B cell (primary cell): Measurements from ENCODE around the gene PRDM5. TPM values are rescaled to one million over a fixed set of nuclear protein-coding genes. Genes with fewer than 3 reads are reported as not detected.

Experiments
- ATAC-seq: fragments of 200-7000 bp; cut with Tn5 transposase; one replicate; pipeline ENCODE4 v1.10.0; 2021; ENCODE audit warnings: low read depth, mild to moderate bottlenecking, moderate number of reproducible peaks, moderate library complexity
- CTCF ChIA-PET: fragments of 350-600 bp; sonication (Branson Sonifier 250); formaldehyde crosslinking; loops from one replicate; lab custom pipeline; 2021; ENCODE audit warnings: antibody characterized with exemption, inconsistent platforms; lab: Charles Lee
- POLR2A ChIA-PET: fragments of 350-600 bp; sonication (Branson Sonifier 250); formaldehyde crosslinking; loops from one replicate; lab custom pipeline; 2021; ENCODE audit warnings: antibody characterized with exemption; lab: Charles Lee
- DNase-seq: peaks from one replicate; pipeline ENCODE4 v3.0.0; 2013
- H2AFZ ChIP-seq: 2 replicates; pipeline ENCODE4 v1.6.1; 2012; ENCODE audit warnings: mild to moderate bottlenecking, low read depth, low read length; ENCODE audit not compliant: insufficient read depth, poor library complexity, severe bottlenecking
- H3K27ac ChIP-seq, 2 donors: 1 replicate in 1 of 2; 2 replicates in 1 of 2; pipeline ENCODE4 v1.5.1; 2012 to 2013; ENCODE audit warnings: low read length in 2 of 2, mild to moderate bottlenecking in 2 of 2, moderate library complexity in 1 of 2
- H3K27me3 ChIP-seq, 4 experiments: fragments of 200-600 bp in 1 of 4; sonication (generic) in 1 of 4; replicated peaks in 1 of 4; 1 replicate in 2 of 4; 2 replicates in 2 of 4; pipeline versions ENCODE4 v1.6.1 to v1.7.0; 2013 to 2016; ENCODE audit warnings: low read length in 3 of 4, mild to moderate bottlenecking in 2 of 4, mixed read lengths in 1 of 4, moderate library complexity in 1 of 4; ENCODE audit not compliant: insufficient read depth in 4 of 4, control insufficient read depth in 3 of 4; ENCODE audit errors: control extremely low read depth in 1 of 4
- H3K36me3 ChIP-seq, 2 experiments: replicated peaks in 1 of 2; 1 replicate in 1 of 2; 2 replicates in 1 of 2; pipeline versions ENCODE4 v1.6.1 to v1.7.1; 2013; ENCODE audit warnings: low read length in 1 of 2; ENCODE audit not compliant: insufficient read depth in 2 of 2, control insufficient read depth in 1 of 2; ENCODE audit errors: control extremely low read depth in 1 of 2, extremely low read depth in 1 of 2
- H3K4me1 ChIP-seq, 2 donors: fragments of 200-600 bp in 1 of 2; sonication (generic) in 1 of 2; 1 replicate in 1 of 2; 2 replicates in 1 of 2; pipeline versions ENCODE4 v1.5.1 to v1.6.1; 2013 to 2017; ENCODE audit warnings: low read length in 2 of 2; ENCODE audit not compliant: control insufficient read depth in 2 of 2, insufficient read depth in 2 of 2
- H3K4me2 ChIP-seq: replicated peaks from 2 replicates; pipeline ENCODE3; 2012; ENCODE audit warnings: mild to moderate bottlenecking, low read depth, low read length; ENCODE audit not compliant: poor library complexity, severe bottlenecking
- H3K4me3 ChIP-seq, 5 experiments: fragments of 200-600 bp in 1 of 5; sonication (generic) in 1 of 5; 1 replicate in 3 of 5; 2 replicates in 2 of 5; pipeline versions ENCODE4 v1.5.1 to v1.7.0; 2011 to 2016; ENCODE audit warnings: low read length in 4 of 5, mild to moderate bottlenecking in 4 of 5, low read depth in 2 of 5, control low read depth in 1 of 5, moderate library complexity in 1 of 5; ENCODE audit not compliant: insufficient read depth in 1 of 5; ENCODE audit errors: control extremely low read depth in 1 of 5, extremely low read depth in 1 of 5
- H3K79me2 ChIP-seq: fragments of 200-600 bp; sonication (generic); one replicate; pipeline ENCODE4 v1.6.0; 2016; ENCODE audit warnings: low read length; ENCODE audit not compliant: control insufficient read depth, insufficient read depth
- H3K9ac ChIP-seq: fragments of 200-600 bp; sonication (generic); 2 replicates; pipeline ENCODE4 v1.6.1; 2017; ENCODE audit warnings: mild to moderate bottlenecking, low read length, moderate library complexity
- H3K9me3 ChIP-seq, 3 donors: one replicate each; pipeline versions ENCODE4 v1.6.1 to v1.7.1; 2013; ENCODE audit warnings: low read length in 2 of 3; ENCODE audit not compliant: control insufficient read depth in 2 of 3, insufficient read depth in 1 of 3; ENCODE audit errors: control extremely low read depth in 1 of 3
- H4K20me1 ChIP-seq: 2 replicates; pipeline ENCODE4 v1.6.0; 2012; ENCODE audit warnings: mild to moderate bottlenecking, low read length; ENCODE audit not compliant: insufficient read depth, control insufficient read depth, poor library complexity, severe bottlenecking
- H3K27ac Mint-ChIP-seq: one replicate; pipeline ENCODE4 v1.8.0; 2021; ENCODE audit warnings: mixed read lengths
- H3K27me3 Mint-ChIP-seq: one replicate; pipeline ENCODE4 v1.8.0; 2021; ENCODE audit warnings: mixed read lengths
- H3K4me1 Mint-ChIP-seq: one replicate; pipeline ENCODE4 v1.8.0; 2021; ENCODE audit warnings: mixed read lengths
- H3K4me3 Mint-ChIP-seq: one replicate; pipeline ENCODE4 v1.8.0; 2021; ENCODE audit warnings: mixed read lengths
- H3K9me3 Mint-ChIP-seq: one replicate; pipeline ENCODE4 v1.8.0; 2022; ENCODE audit warnings: mixed read lengths; ENCODE audit not compliant: insufficient read depth
- CTCF ChIP-seq: fragments of 200-600 bp; IDR thresholded peaks from one replicate; pipeline ENCODE4 v1.8.0; 2022; ENCODE audit warnings: antibody characterized with exemption, mild to moderate bottlenecking
- EZH2 ChIP-seq: IDR thresholded peaks from 2 replicates; pipeline ENCODE4 v1.6.1; 2012; ENCODE audit warnings: borderline replicate concordance, low read depth, mild to moderate bottlenecking, moderate library complexity, low read length; ENCODE audit not compliant: insufficient read depth, poor library complexity, severe bottlenecking
- WGBS: methylation state at CpG from one replicate; pipeline ENCODE4 v1.1.5; 2013; ENCODE audit warnings: missing lambda C conversion rate; ENCODE audit not compliant: insufficient coverage; 5-methylcytosine and 5-hydroxymethylcytosine counted together
- intact Hi-C: fragments of 100-400 bp; cut with micrococcal nuclease; formaldehyde crosslinking; loops from one replicate; pipeline ENCODE4 v1.10.0; 2022
- polyA plus RNA-seq: library from polyadenylated mRNA; depleted of rRNA; stranded (reverse); fragments of >200 nt; gene quantifications from 2 replicates; pipeline ENCODE4 v1.2.3, GENCODE V29; 2012
- total RNA-seq, 2 donors: library from RNA; stranded (reverse); fragments of 120-200 nt in 1 of 2; gene quantifications; 1 replicate in 1 of 2; 2 replicates in 1 of 2; pipeline versions ENCODE4 v1.2.3 to v1.2.4, GENCODE V29; 2013 to 2022

The PRDM5 gene
- total and polyA plus RNA-seq, 2 donors (not counting 1 experiment from before 2014, with no cell fraction given), result not detected

DNA sequence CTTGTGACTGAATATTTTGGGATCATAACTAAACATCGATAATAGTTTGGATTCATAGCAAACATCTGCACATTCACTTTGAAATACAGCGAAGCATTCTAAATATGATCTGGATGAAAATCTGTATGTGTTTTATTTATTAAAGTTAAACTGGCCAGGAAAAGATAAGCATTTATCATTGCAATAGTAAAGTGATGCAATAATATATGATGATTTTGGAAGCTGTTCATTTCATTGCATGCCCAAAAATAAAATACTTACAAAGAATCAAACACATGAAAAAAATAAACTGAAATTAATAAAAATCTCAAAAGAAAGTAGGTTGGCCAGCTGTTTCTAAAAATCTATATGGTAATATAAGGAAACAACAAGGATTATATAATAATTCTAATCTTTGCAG, 1.9 kb downstream of the PRDM5 start:
- Histone ChIP-seq H3K4me1 (no peaks in the 10 kb centered on the region), H3K4me3 (no peak overlapping the region), H3K36me3 (no peaks in the 10 kb centered on the region), H3K27ac (no peak overlapping the region), H3K79me2 (no peaks in the 10 kb centered on the region), H3K9ac (no peak overlapping the region), H3K9me3 (peaks cover 0 to 2% (median 0%) of the 10 kb centered on the region in 3 donors), H3K27me3 (peaks cover 0 to 17% (median 7%) of the 10 kb centered on the region in 4 experiments), H4K20me1 (no peaks in the 10 kb centered on the region), H3K4me2 (no peak overlapping the region), H2AFZ (no peak overlapping the region)
- Mint-ChIP-seq H3K4me1 (peaks cover 5% of the 10 kb centered on the region), H3K9me3 (no peaks in the 10 kb centered on the region), H3K27ac (no peak overlapping the region), H3K4me3 (no peak overlapping the region), H3K27me3 (peaks cover 26% of the 10 kb centered on the region)
- POLR2A ChIA-PET, result no interaction called here
- no peak for TF ChIP-seq CTCF
- TF ChIP-seq EZH2, result no peak
- ATAC-seq (no peak), DNase-seq (no peak)
- intact Hi-C loops, result no loop called here
- CTCF ChIA-PET, result no interaction called here
- WGBS, result no CpG with 5 or more reads among the region's 2 CpGs

- Mint-ChIP-seq H3K27ac (no peak overlapping the region), H3K27me3 (peaks cover 24% of the 10 kb centered on the region), H3K4me1 (peaks cover 5% of the 10 kb centered on the region), H3K9me3 (no peaks in the 10 kb centered on the region), H3K4me3 (no peak overlapping the region)
- ChIA-PET POLR2A (no interaction called here), CTCF (no interaction called here)
- no peaks in the 10 kb centered on the region for H3K79me2 ChIP-seq
- H3K4me1 ChIP-seq, result no peaks in the 10 kb centered on the region
- no peak overlapping the region for H3K4me3 ChIP-seq
- TF ChIP-seq CTCF (no peak), EZH2 (no peak)
- intact Hi-C loops, result no loop called here
- no peak overlapping the region for H3K27ac ChIP-seq
- DNase-seq (no peak), ATAC-seq (no peak)
- no CpG with 5 or more reads among the region's 1 CpG for WGBS
- peaks cover 0 to 15% (median 5%) of the 10 kb centered on the region in 4 experiments for H3K27me3 ChIP-seq
- no peak overlapping the region for H3K4me2 ChIP-seq
- H4K20me1 ChIP-seq, result no peaks in the 10 kb centered on the region
- peaks cover 0 to 2% (median 0%) of the 10 kb centered on the region in 3 donors for H3K9me3 ChIP-seq
- H3K36me3 ChIP-seq, result no peaks in the 10 kb centered on the region
- H2AFZ ChIP-seq, result no peak overlapping the region
- H3K9ac ChIP-seq, result no peak overlapping the region
These were observed 3.2 kb downstream of the PRDM5 start for GRCh38 chr4:120919358-120919757.
